ENCODE data around the gene CDYL. TPM values are rescaled to one million over a fixed set of nuclear protein-coding genes. Genes with fewer than 3 reads are reported as not detected.

Gene CDYL
- polyA plus RNA-seq, 1 of the 3 experiments (the other 2 are of a cell fraction) = 13.3 TPM

- TF ChIP-seq IRF3 (IDR thresholded peaks at IDR 0.05; ENCODE audit: low read depth, low read length) (no peak), SMC3 (IDR thresholded peaks at IDR 0.05; ENCODE audit: low read depth, low read length) (no peak)
These were observed 1.9 kb upstream of the CDYL start (continued) for GRCh38 chr6:4774296-4774695.

GRCh38 chr6:4774715-4775493, 1.3 kb upstream of the CDYL start:
- H3K27ac ChIP-seq (ENCODE audit: low read depth in 2 of 2, low read length in 1 of 2) = no peak overlapping the region
- peaks cover 10% of the 10 kb centered on the region for H4K20me1 ChIP-seq (ENCODE audit: insufficient read depth)
- peak overlapping the region; percentile 77 for H3K4me2 ChIP-seq
- no peaks in the 10 kb centered on the region for H3K9me2 ChIP-seq
- ChIA-PET CTCF (interaction anchor here (0.6 to 1.3 kb wide), 2 partner anchors 12 to 229 kb away, joined by 3 read pairs; partner anchors contain the start of gene RPP40), POLR2A (no interaction called here)
- WGBS (ENCODE audit: low lambda C conversion rate) = 23% methylated on average over 38 of the region's 47 CpGs
- no peaks in the 10 kb centered on the region for H3F3A ChIP-seq (replicated peaks; ENCODE audit: insufficient read depth)
- H3K36me3 ChIP-seq (replicated peaks in 1 of 2; ENCODE audit: control insufficient read depth in 1 of 2, insufficient read depth in 2 of 2, low read length in 1 of 2) = no peaks in the 10 kb centered on the region
- TF ChIP-seq JUND (IDR thresholded peaks at IDR 0.05) (no peak), ZBTB33 (IDR thresholded peaks at IDR 0.05; ENCODE audit: borderline replicate concordance, low read depth) (no peak), NRF1 (IDR thresholded peaks at IDR 0.05; ENCODE audit: low read depth, low read length) (no peak), MEF2A (IDR thresholded peaks at IDR 0.05; ENCODE audit: borderline replicate concordance, low read depth) (no peak), MAX (IDR thresholded peaks at IDR 0.05; ENCODE audit: low read depth) (no peak), RXRA (IDR thresholded peaks at IDR 0.05; ENCODE audit: borderline replicate concordance, low read depth) (no peak), CHD2 (IDR thresholded peaks at IDR 0.05; ENCODE audit: low read length, partially characterized antibody) (no peak), RAD21 (IDR thresholded peaks at IDR 0.05; ENCODE audit: low read length) (no peak), MXI1 (IDR thresholded peaks at IDR 0.05; ENCODE audit: low read depth, low read length) (no peak), USF1 (IDR thresholded peaks at IDR 0.05; ENCODE audit: borderline replicate concordance, low read depth) (no peak), ELF1 (IDR thresholded peaks at IDR 0.05) (no peak)
- H2AFZ ChIP-seq (ENCODE audit: low read depth) = peak overlapping the region; percentile 79
- DNase-seq = peak; percentile 37
- no peak overlapping the region; the same call in 1 of the 2 replicates for H3K9ac ChIP-seq
- H3K27me3 ChIP-seq (ENCODE audit: insufficient read depth) = peaks cover 6% of the 10 kb centered on the region; the same call in 1 of the 2 replicates
- peaks cover 28% of the 10 kb centered on the region for H3K79me2 ChIP-seq (ENCODE audit: insufficient read depth)
- peaks cover 0 to 8% of the 10 kb centered on the region in 2 experiments; a peak in 2 of 4 replicates for H3K4me1 ChIP-seq (ENCODE audit: control insufficient read depth in 1 of 2, insufficient read depth in 2 of 2, low read depth in 1 of 2, low read length in 1 of 2)
- peak overlapping the region; percentile 57 to 58 for H3K4me3 ChIP-seq (ENCODE audit: low read depth in 2 of 2, low read length in 1 of 2)
- H3K9me3 ChIP-seq = peaks cover 4% of the 10 kb centered on the region; the same call in 1 of the 2 replicates
